T-helper 17 cell (primary cell): Measurements from ENCODE around the gene PTRHD1. TPM values are rescaled to one million over a fixed set of nuclear protein-coding genes. Genes with fewer than 3 reads are reported as not detected.
"Not testable (repeated sequence)": the region's sequence is repeated elsewhere in the genome, so short reads cannot be mapped to it uniquely, and the experiment has no call there.

ENCODE experiments used
- ATAC-seq: fragments of 150-1000 bp; cut with Tn5 transposase; 2 replicates; pipeline ENCODE4 v1.10.0; 2021; ENCODE audit warnings: mild to moderate bottlenecking, moderate library complexity
- DNase-seq, 3 donors: peaks; one replicate each; pipeline versions ENCODE4 v3.0.0 to v3.0.0-alpha.2; 2020 to 2021
- H3K9me3 ChIP-seq: one replicate; pipeline ENCODE4 v1.7.0; 2013; ENCODE audit warnings: low read length, mild to moderate bottlenecking; ENCODE audit not compliant: control insufficient read depth, poor library complexity, severe bottlenecking
- H3K27ac Mint-ChIP-seq: one replicate; pipeline ENCODE4 v1.8.0; 2022; ENCODE audit warnings: mild to moderate bottlenecking, moderate library complexity, mixed read lengths
- H3K27me3 Mint-ChIP-seq: one replicate; pipeline ENCODE4 v1.8.0; 2022; ENCODE audit warnings: mixed read lengths
- H3K36me3 Mint-ChIP-seq: one replicate; pipeline ENCODE4 v1.8.0; 2022; ENCODE audit warnings: low read depth, mixed read lengths
- H3K4me1 Mint-ChIP-seq: one replicate; pipeline ENCODE4 v1.8.0; 2022; ENCODE audit warnings: mild to moderate bottlenecking, mixed read lengths
- H3K4me3 Mint-ChIP-seq: one replicate; pipeline ENCODE4 v1.8.0; 2022; ENCODE audit warnings: mild to moderate bottlenecking, moderate library complexity, mixed read lengths
- total RNA-seq, 4 donors: library from RNA in 2 of 4; stranded (reverse) in 2 of 4; gene quantifications; one replicate each; pipeline ENCODE4 v1.2.3 and lab custom pipeline; 2022 to 2026

PTRHD1 gene, protein sequence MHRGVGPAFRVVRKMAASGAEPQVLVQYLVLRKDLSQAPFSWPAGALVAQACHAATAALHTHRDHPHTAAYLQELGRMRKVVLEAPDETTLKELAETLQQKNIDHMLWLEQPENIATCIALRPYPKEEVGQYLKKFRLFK
- total RNA-seq (10 to 100 TPM; 19.1 to 21.6 TPM), total RNA-seq (lab: John Stamatoyannopoulos, UW) (8.4 to 10.7 reads per million in 2 donors)

DNA sequence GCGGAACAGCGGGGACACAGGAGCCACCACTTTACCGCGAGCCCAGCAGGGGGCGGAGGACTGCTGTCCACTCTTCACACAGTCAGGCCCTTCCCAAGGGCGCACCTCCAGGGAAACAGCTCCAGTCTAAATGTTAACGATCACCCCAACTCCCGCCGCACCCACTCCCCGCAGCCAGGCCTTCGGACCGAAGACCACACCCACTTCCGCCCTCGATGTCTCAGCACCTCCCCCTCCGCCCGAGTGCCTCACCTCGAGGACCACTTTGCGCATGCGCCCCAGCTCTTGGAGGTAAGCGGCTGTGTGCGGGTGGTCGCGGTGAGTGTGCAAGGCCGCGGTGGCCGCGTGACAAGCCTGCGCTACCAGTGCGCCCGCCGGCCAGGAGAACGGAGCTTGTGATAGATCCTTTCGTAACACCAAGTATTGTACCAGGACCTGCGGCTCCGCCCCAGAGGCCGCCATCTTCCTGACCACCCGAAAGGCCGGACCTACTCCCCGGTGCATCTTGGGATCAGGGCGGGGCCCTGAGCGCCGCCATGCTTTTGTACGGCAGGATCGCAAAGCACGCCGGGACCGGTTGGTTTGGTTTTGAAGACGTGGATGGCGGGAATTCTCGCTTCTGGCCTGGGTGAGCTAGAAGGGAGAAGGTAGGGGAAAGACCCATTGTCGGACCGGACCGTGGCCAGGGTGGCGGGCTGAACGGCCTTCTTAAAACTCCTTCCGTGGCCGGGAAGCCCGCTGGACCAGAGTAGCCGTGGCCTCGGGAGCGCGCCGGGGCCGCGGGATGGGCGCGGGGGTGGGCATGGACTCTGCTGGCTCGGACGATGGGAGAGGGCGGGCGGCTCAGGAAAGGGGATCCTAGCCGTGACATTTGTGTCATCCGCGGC, at the start of gene PTRHD1, which contains the start of gene CENPO:
PTRHD1 (minus strand) TSS at position 518 of the 887 bp plus-strand sequence; CDS start at position 504, 14 bp downstream.
CENPO (plus strand) TSS at position 552 of the 887 bp plus-strand sequence. CDS start 495 bp downstream, outside the sequence.
- Mint-ChIP-seq H3K4me1 (peaks cover 21% of the 10 kb centered on the region), H3K36me3 (peaks cover 6% of the 10 kb centered on the region), H3K4me3 (peak within 1 kb of the TSS; percentile 96), H3K27me3 (no peaks in the 10 kb centered on the region), H3K27ac (peak within 1 kb of the TSS; percentile 97)
- peak; percentile 88 to 89 (median 88) for DNase-seq
- ATAC-seq = peak; percentile 99
- no peaks in the 10 kb centered on the region for H3K9me3 ChIP-seq

DNA sequence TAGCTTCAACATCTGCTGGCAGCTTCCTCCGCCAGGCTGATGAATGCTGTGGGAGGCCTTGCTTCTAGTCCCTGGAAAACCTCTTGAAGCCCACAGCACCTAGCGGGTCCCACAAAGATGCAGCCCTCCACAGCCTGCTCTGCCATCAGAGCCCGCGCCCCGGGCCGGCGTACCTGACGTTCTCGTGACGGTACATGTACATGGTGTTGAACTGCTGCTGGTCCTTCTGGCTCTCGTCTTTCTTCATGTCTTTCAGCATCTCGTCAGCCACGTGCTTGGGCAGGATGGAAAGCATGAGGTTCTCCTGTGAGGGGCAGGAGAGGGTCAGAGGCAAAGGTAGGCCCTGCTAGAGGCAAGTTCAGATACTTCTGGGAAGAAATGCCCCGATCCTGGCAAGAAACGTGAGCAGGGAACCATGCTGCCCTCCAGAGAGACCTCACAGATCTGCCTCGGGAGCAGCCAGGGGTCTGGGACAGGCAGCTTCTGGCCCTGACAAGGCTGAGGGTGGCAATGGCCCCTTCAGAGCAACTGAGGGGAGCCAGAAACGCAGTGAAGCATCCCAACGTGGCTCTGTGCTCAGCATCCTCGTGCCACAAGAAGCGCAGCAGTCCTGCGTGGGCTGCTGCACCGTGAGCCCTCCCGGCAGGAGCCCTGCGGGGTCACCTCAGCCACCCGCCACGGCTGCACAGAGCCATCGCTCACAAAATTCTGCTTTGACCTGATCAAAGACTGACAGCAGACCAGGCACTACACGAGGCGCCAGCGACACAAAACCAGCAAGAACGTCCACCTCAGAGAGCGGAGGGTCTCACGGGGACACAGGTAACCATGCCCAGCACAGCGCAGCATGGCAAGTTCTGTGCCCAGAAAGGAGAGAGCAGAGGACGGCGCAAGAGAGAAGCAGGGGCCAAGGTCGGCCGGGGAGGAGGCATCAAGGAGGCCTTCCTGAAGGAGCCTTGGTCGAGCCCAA, 49.2 kb upstream of the PTRHD1 start:
- H3K9me3 ChIP-seq = no peaks in the 10 kb centered on the region
- Mint-ChIP-seq H3K27me3 (no peaks in the 10 kb centered on the region), H3K36me3 (no peaks in the 10 kb centered on the region), H3K4me3 (no peak overlapping the region), H3K4me1 (peaks cover 5% of the 10 kb centered on the region), H3K27ac (no peak overlapping the region)
- no peak for DNase-seq
- no peak for ATAC-seq

- Mint-ChIP-seq H3K36me3 (peaks cover 2% of the 10 kb centered on the region), H3K4me1 (peaks cover 5% of the 10 kb centered on the region), H3K27me3 (no peaks in the 10 kb centered on the region), H3K27ac (no peak overlapping the region), H3K4me3 (no peak overlapping the region)
- no peak for ATAC-seq
- DNase-seq = no peak
- H3K9me3 ChIP-seq = no peaks in the 10 kb centered on the region
These were observed 48.1 kb upstream of the PTRHD1 start for GRCh38 chr2:24840962-24841945.

GRCh38 chr2:24840164-24840869, 47.1 kb upstream of the PTRHD1 start:
- ATAC-seq = no peak
- peaks cover 4% of the 10 kb centered on the region for H3K36me3 Mint-ChIP-seq
- H3K4me1 Mint-ChIP-seq = peaks cover 5% of the 10 kb centered on the region

DNA sequence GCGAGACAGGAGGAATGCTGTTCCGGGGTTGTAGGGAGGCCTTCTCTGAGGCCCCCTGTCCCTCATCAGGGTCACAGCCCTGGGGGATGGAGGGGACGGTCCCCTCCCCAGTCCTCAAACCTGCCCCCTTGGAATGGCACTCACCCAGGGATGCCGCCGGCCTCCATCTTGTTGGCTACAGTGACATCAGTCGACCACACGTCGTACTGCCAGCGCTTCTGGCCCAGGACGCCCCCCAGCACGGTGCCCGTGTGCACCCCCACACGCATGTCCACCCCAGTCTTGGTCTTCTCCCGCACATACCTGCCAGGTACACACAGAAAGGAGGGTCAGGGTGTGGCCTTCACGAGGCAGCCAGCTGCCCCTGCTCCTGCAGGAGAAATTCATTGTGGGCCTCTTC, 46.5 kb upstream of the PTRHD1 start:
- ATAC-seq (no peak), DNase-seq (no peak)
- peaks cover 4% of the 10 kb centered on the region for H3K36me3 Mint-ChIP-seq
- H3K27me3 Mint-ChIP-seq = no peaks in the 10 kb centered on the region
- H3K4me3 Mint-ChIP-seq = no peak overlapping the region
- peaks cover 5% of the 10 kb centered on the region for H3K4me1 Mint-ChIP-seq
- H3K9me3 ChIP-seq = no peaks in the 10 kb centered on the region
- no peak overlapping the region for H3K27ac Mint-ChIP-seq

More at GRCh38 chr2:24840164-24840869, 47.1 kb upstream of the PTRHD1 start:
- H3K9me3 ChIP-seq = no peaks in the 10 kb centered on the region
- H3K4me3 Mint-ChIP-seq = no peak overlapping the region
- no peaks in the 10 kb centered on the region for H3K27me3 Mint-ChIP-seq
- no peak overlapping the region for H3K27ac Mint-ChIP-seq
- no peak for DNase-seq

DNA sequence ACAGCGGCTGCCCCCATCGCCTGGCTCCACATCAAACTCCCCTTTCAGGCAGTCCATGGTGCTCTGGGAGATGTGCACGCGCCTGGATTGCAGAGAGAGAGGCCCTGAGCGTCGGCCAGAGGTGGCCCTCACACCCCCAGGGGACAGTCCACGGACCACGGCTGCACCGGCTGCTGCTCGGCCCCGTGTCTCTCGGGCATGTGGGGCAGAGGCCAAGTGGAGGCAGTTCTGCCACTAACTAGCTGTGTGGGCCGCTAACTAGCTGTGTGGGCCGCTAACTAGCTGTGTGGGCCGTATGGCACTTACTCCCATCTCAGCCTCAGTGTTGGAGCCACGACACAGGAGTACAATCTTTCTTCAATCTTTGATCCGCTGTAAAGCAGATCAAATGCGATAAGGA, 45.4 kb upstream of the PTRHD1 start:
- H3K9me3 ChIP-seq = no peaks in the 10 kb centered on the region
- DNase-seq = no peak
- no peaks in the 10 kb centered on the region for H3K27me3 Mint-ChIP-seq
- H3K4me3 Mint-ChIP-seq = no peak overlapping the region
- ATAC-seq = no peak
- peaks cover 5% of the 10 kb centered on the region for H3K4me1 Mint-ChIP-seq
- H3K27ac Mint-ChIP-seq = no peak overlapping the region
- peaks cover 4% of the 10 kb centered on the region for H3K36me3 Mint-ChIP-seq

- H3K9me3 ChIP-seq = no peaks in the 10 kb centered on the region
- DNase-seq = no peak
- Mint-ChIP-seq H3K27ac (no peak overlapping the region), H3K4me1 (peaks cover 5% of the 10 kb centered on the region), H3K27me3 (no peaks in the 10 kb centered on the region), H3K4me3 (no peak overlapping the region), H3K36me3 (peaks cover 4% of the 10 kb centered on the region)
- ATAC-seq = no peak
These were observed 44.9 kb upstream of the PTRHD1 start for GRCh38 chr2:24837996-24838513.

- Mint-ChIP-seq H3K4me1 (peaks cover 8% of the 10 kb centered on the region), H3K27ac (peak overlapping the region; percentile 47), H3K27me3 (no peaks in the 10 kb centered on the region), H3K4me3 (no peak overlapping the region), H3K36me3 (peaks cover 6% of the 10 kb centered on the region)
- no peak for DNase-seq
- no peaks in the 10 kb centered on the region for H3K9me3 ChIP-seq
- ATAC-seq = no peak
These were observed 43.5 kb upstream of the PTRHD1 start for GRCh38 chr2:24836706-24837105.

DNA sequence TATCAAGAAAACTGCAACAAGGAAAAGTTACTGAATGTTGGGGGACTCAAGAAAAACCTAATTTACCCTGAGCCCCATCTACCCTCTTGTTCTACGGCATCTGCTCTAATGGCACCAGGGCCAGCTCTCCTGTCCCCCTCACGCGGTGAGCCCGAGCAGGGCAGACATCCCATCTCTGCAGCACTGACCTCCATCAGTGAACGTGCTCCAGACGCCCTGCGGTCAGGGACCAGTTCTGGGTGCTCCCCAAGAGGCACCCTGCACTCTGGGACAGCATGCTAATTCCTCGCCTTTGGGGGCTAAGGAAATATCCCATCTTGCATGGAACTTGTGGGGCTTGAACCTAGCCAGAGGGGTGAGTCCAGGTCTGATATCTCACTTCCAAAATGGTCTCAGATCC, 43.0 kb upstream of the PTRHD1 start:
- DNase-seq (no peak), ATAC-seq (no peak)
- H3K9me3 ChIP-seq = no peaks in the 10 kb centered on the region
- Mint-ChIP-seq H3K36me3 (peaks cover 6% of the 10 kb centered on the region), H3K4me1 (peaks cover 8% of the 10 kb centered on the region), H3K27ac (no peak overlapping the region), H3K4me3 (no peak overlapping the region), H3K27me3 (no peaks in the 10 kb centered on the region)

DNA sequence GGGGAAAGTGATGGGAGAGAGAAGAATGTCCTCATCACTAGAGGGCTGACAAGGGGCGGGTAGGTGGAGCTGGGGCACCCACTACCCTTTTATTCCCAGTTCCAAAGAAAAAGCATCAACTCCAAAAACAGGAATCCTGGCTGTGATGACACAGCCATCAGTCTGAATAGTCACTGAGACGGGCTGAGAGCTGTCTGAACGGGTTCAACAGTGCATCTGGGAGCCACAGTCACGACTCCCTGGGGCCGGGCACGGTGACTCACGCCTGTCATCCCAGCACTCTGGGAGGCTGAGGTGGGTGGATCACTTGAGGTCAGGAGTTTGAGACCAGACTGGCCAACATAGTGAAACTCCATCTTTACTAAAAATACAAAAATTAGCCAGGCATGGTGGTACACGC, 42.2 kb upstream of the PTRHD1 start:
- H3K36me3 Mint-ChIP-seq, H3K27ac Mint-ChIP-seq, H3K4me1 Mint-ChIP-seq, DNase-seq, H3K27me3 Mint-ChIP-seq, H3K9me3 ChIP-seq, H3K4me3 Mint-ChIP-seq, ATAC-seq: not testable (repeated sequence)

DNA sequence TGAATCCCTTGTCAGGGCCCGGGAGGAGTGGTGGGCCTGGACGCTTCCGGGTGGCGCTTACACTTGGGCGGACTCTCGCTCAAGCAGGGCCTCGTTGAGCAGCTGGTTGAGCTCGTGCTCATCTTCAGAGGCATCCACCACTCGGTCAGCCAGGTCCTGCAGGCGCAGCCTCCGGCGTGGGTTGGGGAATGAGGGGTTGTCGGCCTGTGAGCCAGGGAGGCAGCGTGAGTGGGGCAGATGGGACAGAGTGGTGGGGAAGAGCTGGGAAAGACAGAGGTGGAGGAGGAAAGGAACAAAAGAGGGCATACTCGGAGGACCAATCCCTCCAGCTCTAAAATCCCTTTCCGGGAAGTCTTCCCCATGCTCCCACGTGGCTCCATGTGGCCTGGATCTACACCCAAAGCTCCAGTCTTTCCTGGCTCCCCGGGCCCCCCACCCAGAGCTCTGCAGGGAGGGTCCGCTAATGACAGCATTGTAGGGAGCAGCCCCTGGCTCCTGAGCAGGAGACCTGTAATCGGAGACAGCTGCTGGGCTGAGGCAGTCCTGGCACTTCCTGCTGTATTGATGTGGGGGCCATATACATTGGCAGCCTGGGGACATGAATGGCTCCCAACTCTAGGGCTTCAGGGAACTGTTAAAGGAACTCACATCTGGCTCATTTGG, 41.7 kb upstream of the PTRHD1 start:
- Mint-ChIP-seq H3K27ac (no peak overlapping the region), H3K27me3 (no peaks in the 10 kb centered on the region), H3K4me1 (peaks cover 8% of the 10 kb centered on the region), H3K36me3 (peaks cover 6% of the 10 kb centered on the region), H3K4me3 (no peak overlapping the region)
- no peaks in the 10 kb centered on the region for H3K9me3 ChIP-seq
- DNase-seq (no peak), ATAC-seq (no peak)
